Activated naive CD4-positive, alpha-beta T cell treated with anti-CD3 and anti-CD28 coated beads for 36 hours (primary cell): Measurements from ENCODE around the gene IL31RA. TPM values are rescaled to one million over a fixed set of nuclear protein-coding genes. Genes with fewer than 3 reads are reported as not detected.

Source experiments
- CTCF ChIA-PET: fragments of 350-600 bp; sonication (Branson Sonifier 250); formaldehyde crosslinking; loops from one replicate; lab custom pipeline; 2021; ENCODE audit warnings: antibody characterized with exemption; lab: Charles Lee
- DNase-seq: peaks from one replicate; pipeline ENCODE4 v3.0.0-alpha.2; 2020
- H3K27ac Mint-ChIP-seq: one replicate; pipeline ENCODE4 v1.8.0; 2021; ENCODE audit warnings: mild to moderate bottlenecking, mixed read lengths
- H3K27me3 Mint-ChIP-seq: one replicate; pipeline ENCODE4 v1.8.0; 2021; ENCODE audit warnings: low read depth, mixed read lengths
- H3K36me3 Mint-ChIP-seq: one replicate; pipeline ENCODE4 v1.8.0; 2021; ENCODE audit warnings: low read depth, mixed read lengths
- H3K4me1 Mint-ChIP-seq: one replicate; pipeline ENCODE4 v1.8.0; 2021; ENCODE audit warnings: low read depth, mixed read lengths
- H3K4me3 Mint-ChIP-seq: one replicate; pipeline ENCODE4 v1.8.0; 2021; ENCODE audit warnings: mild to moderate bottlenecking, moderate library complexity, mixed read lengths
- H3K9me3 Mint-ChIP-seq: one replicate; pipeline ENCODE4 v1.8.0; 2021; ENCODE audit warnings: mixed read lengths
- intact Hi-C: fragments of 100-400 bp; cut with micrococcal nuclease; formaldehyde crosslinking; loops from one replicate; pipeline ENCODE4 v1.15.1; 2023
- total RNA-seq, 2 experiments: library from RNA; stranded (reverse); gene quantifications; one replicate each; pipeline ENCODE4 v1.2.3, GENCODE V29; 2021

IL31RA gene
- total RNA-seq, 2 experiments from 2014 or later = 0.31 to 0.32 TPM

- Mint-ChIP-seq H3K4me1 (peaks cover 28% of the 10 kb centered on the region), H3K9me3 (peaks cover 3% of the 10 kb centered on the region), H3K27me3 (no peaks in the 10 kb centered on the region), H3K27ac (no peak overlapping the region), H3K4me3 (no peak overlapping the region), H3K36me3 (no peaks in the 10 kb centered on the region)
- DNase-seq = peak; percentile 34
- CTCF ChIA-PET = interaction anchor here (0.6 to 0.7 kb wide), 2 partner anchors 46 to 401 kb away, joined by 3 read pairs; no protein-coding TSS in a partner anchor
- intact Hi-C loops = loop anchor here (5.0 to 10.0 kb wide), 5 partner anchors 57 to 1310 kb away; partner anchors contain the start of genes DHX29, GPBP1 and MTREX
Measured at GRCh38 chr5:55864606-55865541, 13.7 kb downstream of the IL31RA start.

DNA sequence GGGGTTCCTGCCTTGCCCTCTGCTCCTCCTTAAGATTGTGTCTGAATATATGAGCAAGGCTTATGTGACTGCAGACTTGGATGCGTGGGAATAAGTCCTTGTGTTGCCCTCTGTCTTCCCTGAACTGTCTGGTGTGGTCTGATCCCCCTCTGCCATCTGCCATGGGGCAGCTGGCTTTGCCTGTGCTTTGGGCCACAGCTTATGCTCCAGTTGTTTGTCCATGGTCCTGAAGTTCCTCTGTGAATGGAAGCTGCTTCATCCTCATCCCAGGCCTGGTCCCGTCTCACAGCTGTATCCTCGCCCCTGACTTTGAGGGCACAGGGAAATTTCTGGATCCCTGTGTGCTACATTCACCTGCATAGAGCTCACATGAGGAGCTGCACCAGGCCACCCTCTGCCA lies 14.7 kb downstream of the IL31RA start:
- peaks cover 28% of the 10 kb centered on the region for H3K4me1 Mint-ChIP-seq
- DNase-seq = no peak
- H3K27me3 Mint-ChIP-seq = no peaks in the 10 kb centered on the region
- peaks cover 3% of the 10 kb centered on the region for H3K9me3 Mint-ChIP-seq
- H3K27ac Mint-ChIP-seq = no peak overlapping the region
- intact Hi-C loops = loop anchor here (5.0 to 10.0 kb wide), 5 partner anchors 56 to 1309 kb away; partner anchors contain the start of genes DHX29, GPBP1 and MTREX
- no peaks in the 10 kb centered on the region for H3K36me3 Mint-ChIP-seq
- CTCF ChIA-PET = interaction anchor here (0.6 to 0.7 kb wide), 2 partner anchors 47 to 402 kb away, joined by 3 read pairs; no protein-coding TSS in a partner anchor
- H3K4me3 Mint-ChIP-seq = no peak overlapping the region

DNA sequence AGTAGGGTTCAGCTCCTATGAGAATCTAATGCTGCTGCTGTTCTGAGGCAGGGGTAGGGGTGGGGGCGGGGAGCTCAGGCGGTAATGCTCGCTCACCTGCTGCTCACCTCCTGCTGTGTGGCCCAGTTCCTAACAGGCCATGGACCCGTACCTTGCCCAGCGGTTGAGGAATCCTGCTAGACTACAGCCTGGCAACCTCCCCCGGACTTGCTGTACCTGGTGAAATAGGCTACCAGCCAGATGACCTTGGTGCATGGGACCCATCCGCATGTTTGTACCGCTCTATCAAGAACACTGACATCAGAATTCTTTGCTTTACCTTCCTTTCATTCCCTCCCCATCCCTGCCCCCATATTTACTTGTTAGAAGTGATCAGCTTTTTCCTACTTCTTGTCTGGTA lies 15.3 kb downstream of the IL31RA start:
- no peak for DNase-seq
- intact Hi-C loops = loop anchor here (5.0 to 10.0 kb wide), 5 partner anchors 56 to 1308 kb away; partner anchors contain the start of genes DHX29, GPBP1 and MTREX
- H3K36me3 Mint-ChIP-seq = no peaks in the 10 kb centered on the region
- peaks cover 2% of the 10 kb centered on the region for H3K9me3 Mint-ChIP-seq
- CTCF ChIA-PET = no interaction called here
- H3K4me1 Mint-ChIP-seq = peaks cover 28% of the 10 kb centered on the region
- H3K4me3 Mint-ChIP-seq = no peak overlapping the region
- no peak overlapping the region for H3K27ac Mint-ChIP-seq
- no peaks in the 10 kb centered on the region for H3K27me3 Mint-ChIP-seq

DNA sequence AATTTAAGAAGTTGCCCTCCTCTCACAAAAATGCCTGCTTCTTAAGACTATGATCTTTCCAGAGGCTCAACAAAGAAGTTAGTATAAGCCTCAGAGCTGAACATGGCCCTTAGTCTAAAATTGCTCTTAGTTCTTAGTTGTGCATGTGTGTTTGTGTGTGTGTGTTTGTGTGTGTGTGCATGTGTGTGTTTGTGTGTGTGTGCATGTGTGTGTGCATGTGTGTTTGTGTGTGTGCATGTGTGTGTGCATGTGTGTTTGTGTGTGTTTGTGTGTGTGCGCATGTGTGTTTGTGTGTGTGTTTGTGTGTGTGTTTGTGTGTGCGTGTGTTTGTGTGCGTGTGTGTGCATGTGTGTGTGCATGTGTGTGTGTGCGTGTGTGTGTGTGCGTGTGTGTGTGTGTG lies 15.8 kb downstream of the IL31RA start:
- H3K9me3 Mint-ChIP-seq = no peaks in the 10 kb centered on the region
- H3K27ac Mint-ChIP-seq = no peak overlapping the region
- no peak overlapping the region for H3K4me3 Mint-ChIP-seq
- intact Hi-C loops = loop anchor here (5.0 to 10.0 kb wide), 5 partner anchors 55 to 1308 kb away; partner anchors contain the start of genes DHX29, GPBP1 and MTREX
- H3K27me3 Mint-ChIP-seq = no peaks in the 10 kb centered on the region
- CTCF ChIA-PET = no interaction called here
- no peaks in the 10 kb centered on the region for H3K36me3 Mint-ChIP-seq
- no peak for DNase-seq
- peaks cover 28% of the 10 kb centered on the region for H3K4me1 Mint-ChIP-seq

DNA sequence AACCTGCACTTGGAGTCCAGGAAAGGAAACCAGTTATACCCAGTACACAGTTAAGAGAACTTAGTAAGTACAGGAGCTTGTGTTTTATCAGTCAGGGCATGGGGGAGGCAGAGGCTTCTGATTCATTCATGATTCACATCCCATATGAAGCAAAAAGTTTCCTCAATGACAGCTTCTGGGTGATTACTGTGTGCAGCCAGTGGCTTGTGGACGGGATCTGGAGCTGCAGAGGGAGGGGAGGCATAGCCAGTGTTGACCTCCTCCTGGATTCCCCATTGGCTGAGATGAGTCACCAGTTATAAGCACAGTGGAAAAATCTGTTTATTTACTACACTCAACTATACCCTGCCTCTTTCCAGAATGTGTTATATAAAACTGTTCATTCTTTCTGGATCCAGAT lies 17.7 kb downstream of the IL31RA start:
- intact Hi-C loops = loop anchor here (1.0 to 10.0 kb wide), 11 partner anchors 13 to 1306 kb away; partner anchors contain the start of genes DHX29, GPBP1 and MTREX
- CTCF ChIA-PET = interaction anchor here (0.5 to 1.3 kb wide), 4 partner anchors 13 to 450 kb away, joined by 3 to 5 read pairs (median 4); partner anchors contain the start of gene IL31RA
- Mint-ChIP-seq H3K4me1 (peaks cover 28% of the 10 kb centered on the region), H3K36me3 (no peaks in the 10 kb centered on the region), H3K9me3 (no peaks in the 10 kb centered on the region), H3K27me3 (no peaks in the 10 kb centered on the region), H3K27ac (no peak overlapping the region), H3K4me3 (no peak overlapping the region)
- peak; percentile 80 for DNase-seq

DNA sequence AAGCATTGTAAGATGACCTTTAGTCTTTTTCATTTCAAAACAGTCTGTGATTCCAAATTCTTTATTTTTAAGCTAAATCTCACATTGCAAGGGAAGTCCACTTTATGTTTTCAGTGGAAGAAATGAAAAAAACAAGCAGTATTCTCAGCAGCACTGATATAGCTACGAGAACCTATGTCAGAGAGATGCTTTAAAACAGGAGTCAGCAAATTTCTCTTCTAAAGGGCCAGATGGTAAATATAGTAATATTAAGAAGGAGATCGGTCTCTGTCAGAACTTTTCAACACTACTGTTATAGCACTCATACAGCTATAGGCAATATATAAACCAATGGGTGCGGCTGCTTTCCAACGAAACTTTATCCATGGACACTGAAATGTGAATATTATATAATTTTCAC lies 18.7 kb downstream of the IL31RA start:
- Mint-ChIP-seq H3K27ac (no peak overlapping the region), H3K36me3 (no peaks in the 10 kb centered on the region), H3K4me3 (no peak overlapping the region), H3K27me3 (peaks cover 2% of the 10 kb centered on the region), H3K9me3 (no peaks in the 10 kb centered on the region), H3K4me1 (peaks cover 28% of the 10 kb centered on the region)
- intact Hi-C loops = loop anchor here (2.0 to 10.0 kb wide), 7 partner anchors 52 to 1305 kb away; partner anchors contain the start of genes DHX29, GPBP1 and MTREX
- DNase-seq = no peak
- CTCF ChIA-PET = interaction anchor here (0.8 kb wide), 1 partner anchor 46 kb away, joined by 4 read pairs; no protein-coding TSS in a partner anchor

DNA sequence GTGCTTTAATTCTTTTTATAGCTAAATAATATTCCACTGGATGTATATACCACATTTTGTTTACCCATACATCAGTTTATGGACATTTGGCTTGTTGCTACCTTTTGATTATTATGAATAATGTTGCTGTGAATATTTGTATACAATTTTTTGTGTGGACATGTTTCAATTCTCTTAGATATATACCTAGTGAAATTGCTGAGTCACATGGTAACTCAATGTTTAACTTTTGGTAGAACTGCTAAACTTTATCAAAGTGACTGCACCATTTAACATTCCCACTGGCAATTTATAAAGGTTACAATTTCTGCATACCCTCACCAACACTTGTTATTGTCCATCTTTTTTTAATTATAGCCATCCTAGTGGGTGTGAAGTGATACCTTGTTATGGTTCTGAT lies 22.1 kb downstream of the IL31RA start:
- H3K27ac Mint-ChIP-seq = no peak overlapping the region
- H3K27me3 Mint-ChIP-seq = peaks cover 3% of the 10 kb centered on the region
- H3K4me1 Mint-ChIP-seq = peaks cover 12% of the 10 kb centered on the region
- H3K4me3 Mint-ChIP-seq = no peak overlapping the region
- peaks cover 7% of the 10 kb centered on the region for H3K9me3 Mint-ChIP-seq
- peaks cover 1% of the 10 kb centered on the region for H3K36me3 Mint-ChIP-seq
- DNase-seq = no peak
- intact Hi-C loops = no loop called here
- CTCF ChIA-PET = no interaction called here

DNA sequence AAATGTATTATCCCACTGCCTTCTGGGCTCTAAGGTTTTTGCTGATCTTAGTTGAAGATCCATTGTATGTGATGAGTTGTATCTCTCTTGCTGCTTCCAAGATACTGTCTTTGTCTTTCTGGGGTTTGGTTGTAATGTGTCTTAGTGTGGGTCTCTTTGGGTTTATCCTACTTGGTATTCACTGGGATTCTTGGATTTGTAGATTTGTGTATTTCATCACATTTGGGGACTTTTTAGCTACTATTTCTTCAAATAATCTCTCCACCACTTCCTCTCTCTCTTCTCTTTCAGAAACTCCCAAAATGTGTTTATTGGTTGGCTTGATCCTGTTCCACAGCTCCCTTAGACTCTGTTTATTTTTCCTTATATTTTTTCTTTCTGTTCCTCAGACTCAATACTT lies 26.5 kb downstream of the IL31RA start:
- Mint-ChIP-seq H3K9me3 (peaks cover 7% of the 10 kb centered on the region), H3K27me3 (peaks cover 3% of the 10 kb centered on the region), H3K27ac (no peak overlapping the region), H3K4me3 (no peak overlapping the region), H3K4me1 (no peaks in the 10 kb centered on the region), H3K36me3 (peaks cover 1% of the 10 kb centered on the region)
- no peak for DNase-seq
- CTCF ChIA-PET = no interaction called here
- intact Hi-C loops = no loop called here

- Mint-ChIP-seq H3K36me3 (peaks cover 1% of the 10 kb centered on the region), H3K4me1 (no peaks in the 10 kb centered on the region), H3K27ac (no peak overlapping the region), H3K27me3 (no peaks in the 10 kb centered on the region), H3K4me3 (no peak overlapping the region), H3K9me3 (peaks cover 7% of the 10 kb centered on the region)
- CTCF ChIA-PET = interaction anchor here (0.7 to 1.1 kb wide), 3 partner anchors 25 to 82 kb away, joined by 3 to 4 read pairs (median 3); no protein-coding TSS in a partner anchor
- intact Hi-C loops = no loop called here
- no peak for DNase-seq
Measured at GRCh38 chr5:55880453-55880852, 29.3 kb downstream of the IL31RA start.

GRCh38 chr5:55885359-55885758 lies 34.2 kb downstream of the IL31RA start:
- Mint-ChIP-seq H3K4me1 (peaks cover 6% of the 10 kb centered on the region), H3K4me3 (no peak overlapping the region), H3K9me3 (no peaks in the 10 kb centered on the region), H3K27me3 (peaks cover 4% of the 10 kb centered on the region), H3K27ac (no peak overlapping the region), H3K36me3 (no peaks in the 10 kb centered on the region)
- no peak for DNase-seq
- CTCF ChIA-PET = interaction anchor here (0.8 kb wide), 2 partner anchors 316 to 703 kb away, joined by 3 to 4 read pairs; no protein-coding TSS in a partner anchor
- intact Hi-C loops = no loop called here

DNA sequence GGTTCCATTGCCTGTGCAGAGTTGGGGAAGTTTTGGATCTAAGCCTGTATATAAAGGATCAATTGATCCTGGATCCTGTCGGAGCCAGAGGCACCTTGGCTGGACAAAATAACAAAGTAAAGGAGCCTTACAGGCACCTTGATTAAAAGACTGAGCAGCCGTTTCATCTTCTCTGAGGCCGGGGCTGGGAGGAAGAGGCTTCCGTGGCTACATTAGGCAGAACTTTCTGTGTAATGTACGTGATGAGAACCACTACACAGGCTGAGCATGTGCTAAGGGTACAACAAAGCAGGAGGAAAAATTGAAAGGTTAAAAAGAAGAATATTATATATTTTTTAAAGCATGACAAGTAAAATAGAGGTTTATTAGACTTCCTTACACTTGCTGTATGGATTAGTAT lies 37.0 kb downstream of the IL31RA start:
- Mint-ChIP-seq H3K9me3 (peaks cover 1% of the 10 kb centered on the region), H3K27ac (no peak overlapping the region), H3K36me3 (no peaks in the 10 kb centered on the region), H3K4me1 (peaks cover 6% of the 10 kb centered on the region), H3K4me3 (no peak overlapping the region), H3K27me3 (peaks cover 4% of the 10 kb centered on the region)
- no peak for DNase-seq
- CTCF ChIA-PET = interaction anchor here (0.6 kb wide), 1 partner anchor 131 kb away, joined by 3 read pairs; no protein-coding TSS in a partner anchor
- intact Hi-C loops = no loop called here

DNA sequence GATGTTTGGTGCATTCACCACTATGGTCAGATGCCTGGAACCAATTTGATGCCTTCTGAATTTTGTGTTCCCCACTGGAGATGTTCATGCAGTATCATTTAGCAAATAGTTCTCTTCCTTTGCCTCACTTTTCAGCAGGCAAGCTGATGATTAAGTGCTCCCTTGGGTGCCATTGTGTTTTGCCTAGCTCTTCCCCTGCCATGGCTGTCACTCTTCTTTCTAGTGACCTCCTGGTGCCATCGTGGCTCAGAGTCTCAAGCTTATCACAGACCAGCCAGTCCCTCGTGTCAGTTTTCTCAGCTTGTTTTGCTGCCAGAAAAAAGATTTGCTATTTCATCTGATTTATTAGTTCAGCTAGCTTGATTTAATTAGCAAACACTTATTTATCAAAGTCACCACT lies 41.3 kb downstream of the IL31RA start:
- peaks cover 1% of the 10 kb centered on the region for H3K9me3 Mint-ChIP-seq
- H3K27ac Mint-ChIP-seq = no peak overlapping the region
- no peaks in the 10 kb centered on the region for H3K36me3 Mint-ChIP-seq
- CTCF ChIA-PET = no interaction called here
- H3K4me1 Mint-ChIP-seq = peaks cover 8% of the 10 kb centered on the region
- intact Hi-C loops = no loop called here
- no peak for DNase-seq
- H3K27me3 Mint-ChIP-seq = no peaks in the 10 kb centered on the region
- H3K4me3 Mint-ChIP-seq = no peak overlapping the region
